Natural killer cell (primary cell): ENCODE data around the gene MAGIX. TPM values are rescaled to one million over a fixed set of nuclear protein-coding genes. Genes with fewer than 3 reads are reported as not detected.
A peak's percentile ranks its signal among the peaks of the same experiment; 100 is the strongest.

Source experiments
- ATAC-seq, 3 donors: fragments of 150-1000 bp in 2 of 3; fragments of 200-7000 bp in 1 of 3; cut with Tn5 transposase; 1 replicate in 1 of 3; 2 replicates in 2 of 3; pipeline ENCODE4 v1.10.0; 2021; ENCODE audit warnings: mild to moderate bottlenecking in 2 of 3, moderate library complexity in 2 of 3
- DNase-seq, 2 donors: peaks; one replicate each; pipeline versions ENCODE4 v3.0.0 to v3.0.0-alpha.2; 2013 to 2021; ENCODE audit warnings: mixed read lengths in 1 of 2
- H3K27ac ChIP-seq: one replicate; pipeline ENCODE4 v1.5.1; 2013; ENCODE audit warnings: mild to moderate bottlenecking, low read length
- H3K27me3 ChIP-seq: one replicate; pipeline ENCODE4 v1.6.1; 2013; ENCODE audit warnings: low read length; ENCODE audit not compliant: control insufficient read depth, insufficient read depth
- H3K36me3 ChIP-seq: one replicate; pipeline ENCODE4 v1.6.1; 2013; ENCODE audit warnings: low read length; ENCODE audit not compliant: control insufficient read depth, insufficient read depth
- H3K4me1 ChIP-seq: one replicate; pipeline ENCODE4 v1.6.1; 2013; ENCODE audit warnings: low read length; ENCODE audit not compliant: control insufficient read depth, insufficient read depth
- H3K4me3 ChIP-seq: one replicate; pipeline ENCODE4 v1.5.1; 2013; ENCODE audit warnings: low read length
- H3K9me3 ChIP-seq: one replicate; pipeline ENCODE4 v1.6.1; 2013; ENCODE audit warnings: low read length; ENCODE audit not compliant: control insufficient read depth, insufficient read depth
- H3K27ac Mint-ChIP-seq, 2 donors: one replicate each; pipeline ENCODE4 v1.8.0; 2022; ENCODE audit warnings: mild to moderate bottlenecking in 2 of 2, mixed read lengths in 2 of 2, moderate library complexity in 1 of 2
- H3K27me3 Mint-ChIP-seq, 2 donors: one replicate each; pipeline ENCODE4 v1.8.0; 2022; ENCODE audit warnings: low read depth in 2 of 2, mixed read lengths in 2 of 2
- H3K36me3 Mint-ChIP-seq: one replicate; pipeline ENCODE4 v1.8.0; 2022; ENCODE audit warnings: mixed read lengths
- H3K4me1 Mint-ChIP-seq, 2 donors: one replicate each; pipeline ENCODE4 v1.8.0; 2022; ENCODE audit warnings: mixed read lengths in 2 of 2
- H3K4me3 Mint-ChIP-seq: one replicate; pipeline ENCODE4 v1.8.0; 2022; ENCODE audit warnings: mild to moderate bottlenecking, moderate library complexity, mixed read lengths
- H3K9me3 Mint-ChIP-seq, 2 donors: one replicate each; pipeline ENCODE4 v1.8.0; 2022; ENCODE audit warnings: mixed read lengths in 2 of 2
- WGBS: methylation state at CpG from one replicate; pipeline ENCODE4 v1.1.7; 2013; ENCODE audit warnings: missing lambda C conversion rate; ENCODE audit not compliant: insufficient coverage; 5-methylcytosine and 5-hydroxymethylcytosine counted together
- intact Hi-C: fragments of 100-400 bp; cut with micrococcal nuclease; formaldehyde crosslinking; loops from one replicate; pipeline ENCODE4 v1.14.2; 2022
- total RNA-seq, 4 donors: library from RNA; stranded (reverse); fragments of 120-200 nt in 1 of 4; gene quantifications; one replicate each; pipeline versions ENCODE4 v1.2.3 to v1.2.4, GENCODE V29; 2013 to 2022
- TF ChIP-seq, protein P1 (sequence below): fragments of 200-600 bp; IDR thresholded peaks from one replicate; pipeline ENCODE4 v1.8.0; 2022; ENCODE audit warnings: antibody characterized with exemption

MAGIX gene
- total RNA-seq, 3 donors from 2014 or later (not counting 1 experiment from before 2014, with no cell fraction given) = 1.00 to 1.7 (median 1.2) TPM

DNA sequence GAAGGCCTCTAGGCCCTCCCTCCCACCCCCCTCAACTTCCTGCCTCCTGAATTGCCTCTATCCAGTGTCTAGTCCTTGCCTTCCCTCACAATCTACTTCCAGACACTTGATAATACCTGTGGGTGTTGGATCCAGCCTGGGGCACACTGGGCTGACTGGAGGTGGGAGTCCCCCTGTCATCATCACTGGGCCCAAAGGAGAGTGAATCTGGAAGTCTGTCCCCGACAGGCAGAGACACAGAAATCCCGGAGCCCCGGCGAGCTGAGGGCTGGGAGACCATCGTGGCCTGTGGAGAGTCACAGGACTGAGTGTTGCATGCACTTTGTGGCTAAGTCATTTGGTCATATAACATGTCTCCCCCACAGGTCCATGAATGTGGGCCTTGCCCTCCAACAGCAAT lies 45.8 kb downstream of the MAGIX start:
- no peak for DNase-seq
- no peaks in the 10 kb centered on the region for H3K4me1 Mint-ChIP-seq
- H3K4me3 ChIP-seq = no peak overlapping the region
- no peaks in the 10 kb centered on the region for H3K36me3 Mint-ChIP-seq
- H3K4me3 Mint-ChIP-seq = no peak overlapping the region
- no peaks in the 10 kb centered on the region for H3K4me1 ChIP-seq
- no peak overlapping the region for H3K27ac Mint-ChIP-seq
- intact Hi-C loops = no loop called here
- TF ChIP-seq, protein P1, sequence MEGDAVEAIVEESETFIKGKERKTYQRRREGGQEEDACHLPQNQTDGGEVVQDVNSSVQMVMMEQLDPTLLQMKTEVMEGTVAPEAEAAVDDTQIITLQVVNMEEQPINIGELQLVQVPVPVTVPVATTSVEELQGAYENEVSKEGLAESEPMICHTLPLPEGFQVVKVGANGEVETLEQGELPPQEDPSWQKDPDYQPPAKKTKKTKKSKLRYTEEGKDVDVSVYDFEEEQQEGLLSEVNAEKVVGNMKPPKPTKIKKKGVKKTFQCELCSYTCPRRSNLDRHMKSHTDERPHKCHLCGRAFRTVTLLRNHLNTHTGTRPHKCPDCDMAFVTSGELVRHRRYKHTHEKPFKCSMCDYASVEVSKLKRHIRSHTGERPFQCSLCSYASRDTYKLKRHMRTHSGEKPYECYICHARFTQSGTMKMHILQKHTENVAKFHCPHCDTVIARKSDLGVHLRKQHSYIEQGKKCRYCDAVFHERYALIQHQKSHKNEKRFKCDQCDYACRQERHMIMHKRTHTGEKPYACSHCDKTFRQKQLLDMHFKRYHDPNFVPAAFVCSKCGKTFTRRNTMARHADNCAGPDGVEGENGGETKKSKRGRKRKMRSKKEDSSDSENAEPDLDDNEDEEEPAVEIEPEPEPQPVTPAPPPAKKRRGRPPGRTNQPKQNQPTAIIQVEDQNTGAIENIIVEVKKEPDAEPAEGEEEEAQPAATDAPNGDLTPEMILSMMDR = no peak
- H3K9me3 ChIP-seq = no peaks in the 10 kb centered on the region
- no peaks in the 10 kb centered on the region for H3K36me3 ChIP-seq
- no peak overlapping the region for H3K27ac ChIP-seq
- H3K27me3 ChIP-seq = no peaks in the 10 kb centered on the region
- no peaks in the 10 kb centered on the region for H3K9me3 Mint-ChIP-seq
- H3K27me3 Mint-ChIP-seq = peaks cover 0 to 4% of the 10 kb centered on the region in 2 donors
- ATAC-seq = no peak
- 93% methylated on average over 5 of the region's 5 CpGs for WGBS

DNA sequence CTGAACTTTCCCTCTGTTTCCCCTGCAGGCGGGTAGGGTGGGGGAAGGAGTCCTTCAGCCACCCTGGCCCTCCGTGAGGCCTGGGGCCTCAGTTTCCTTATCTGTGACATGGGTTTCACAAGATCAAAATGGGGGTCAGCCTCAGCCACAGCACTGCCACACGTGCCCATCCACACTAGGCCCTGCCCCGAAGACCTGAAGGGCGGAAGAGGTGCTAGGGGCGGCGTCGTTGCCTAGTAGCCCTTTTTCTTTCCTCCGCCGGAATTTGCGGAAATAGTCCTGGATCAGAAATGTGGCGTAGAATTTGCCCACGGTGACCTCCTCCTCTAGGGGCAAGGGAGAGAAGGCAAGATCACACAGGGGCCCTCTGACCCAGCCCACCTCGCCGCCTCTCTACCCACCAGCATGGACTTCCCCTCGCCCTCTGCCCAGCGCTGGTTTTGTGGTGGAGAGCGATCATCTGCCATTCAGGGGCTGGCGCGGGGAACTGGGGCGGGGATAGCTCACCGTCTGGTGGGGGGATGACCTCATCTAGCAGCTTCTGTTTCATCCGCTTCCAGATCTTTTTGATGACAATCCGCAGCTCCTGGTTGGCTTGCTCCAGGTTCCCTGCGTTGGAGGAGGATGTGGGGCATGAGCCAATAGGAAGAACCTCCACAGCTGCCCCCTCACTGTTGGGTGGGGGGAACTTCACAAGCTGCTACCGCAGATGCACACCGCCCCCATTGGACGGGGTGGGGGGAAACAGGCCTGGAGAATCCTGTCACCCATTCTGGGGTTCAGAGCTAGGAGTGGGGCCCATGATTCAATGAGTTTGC lies 47.1 kb downstream of the MAGIX start:
- Mint-ChIP-seq H3K27ac (no peak overlapping the region), H3K4me3 (peak overlapping the region; percentile 42), H3K4me1 (no peaks in the 10 kb centered on the region), H3K9me3 (no peaks in the 10 kb centered on the region), H3K27me3 (peaks cover 0 to 4% of the 10 kb centered on the region in 2 donors), H3K36me3 (no peaks in the 10 kb centered on the region)
- Histone ChIP-seq H3K27me3 (no peaks in the 10 kb centered on the region), H3K4me1 (no peaks in the 10 kb centered on the region), H3K9me3 (no peaks in the 10 kb centered on the region), H3K27ac (no peak overlapping the region), H3K36me3 (no peaks in the 10 kb centered on the region), H3K4me3 (no peak overlapping the region)
- ATAC-seq = peak; percentile 54 to 84 (median 77)
- peak in 1 of 2 donors; percentile 4 for DNase-seq
- intact Hi-C loops = no loop called here
- TF ChIP-seq, protein P1 = no peak
- 40% methylated on average over 24 of the region's 28 CpGs for WGBS

DNA sequence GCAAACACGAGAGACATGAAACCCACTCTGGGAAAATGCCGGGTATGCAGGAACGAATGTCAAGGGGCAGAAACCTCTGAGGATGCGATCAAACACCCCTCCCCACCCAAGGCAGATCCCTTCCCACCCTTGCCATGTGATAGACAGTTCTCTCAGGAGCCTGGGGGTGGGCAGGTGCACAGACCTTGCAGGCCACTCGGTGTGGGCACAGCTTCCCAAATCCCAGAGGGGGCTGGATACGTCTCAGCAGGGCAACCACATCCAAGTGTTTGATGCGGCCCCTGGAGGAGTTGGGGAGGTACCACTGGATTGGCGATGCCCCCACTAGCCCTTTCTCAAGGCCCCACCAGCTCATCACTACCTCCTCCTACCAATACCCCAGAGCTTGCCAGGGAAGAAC lies 47.8 kb downstream of the MAGIX start:
- Histone ChIP-seq H3K36me3 (no peaks in the 10 kb centered on the region), H3K9me3 (no peaks in the 10 kb centered on the region), H3K27ac (no peak overlapping the region), H3K27me3 (no peaks in the 10 kb centered on the region), H3K4me3 (no peak overlapping the region), H3K4me1 (no peaks in the 10 kb centered on the region)
- TF ChIP-seq, protein P1 = no peak
- no peaks in the 10 kb centered on the region for H3K4me1 Mint-ChIP-seq
- H3K36me3 Mint-ChIP-seq = no peaks in the 10 kb centered on the region
- no peak overlapping the region for H3K4me3 Mint-ChIP-seq
- no peaks in the 10 kb centered on the region for H3K9me3 Mint-ChIP-seq
- no peak for DNase-seq
- 85% methylated on average over 5 of the region's 8 CpGs for WGBS
- H3K27ac Mint-ChIP-seq = no peak overlapping the region
- no peak for ATAC-seq
- intact Hi-C loops = no loop called here
- H3K27me3 Mint-ChIP-seq = peaks cover 0 to 4% of the 10 kb centered on the region in 2 donors

DNA sequence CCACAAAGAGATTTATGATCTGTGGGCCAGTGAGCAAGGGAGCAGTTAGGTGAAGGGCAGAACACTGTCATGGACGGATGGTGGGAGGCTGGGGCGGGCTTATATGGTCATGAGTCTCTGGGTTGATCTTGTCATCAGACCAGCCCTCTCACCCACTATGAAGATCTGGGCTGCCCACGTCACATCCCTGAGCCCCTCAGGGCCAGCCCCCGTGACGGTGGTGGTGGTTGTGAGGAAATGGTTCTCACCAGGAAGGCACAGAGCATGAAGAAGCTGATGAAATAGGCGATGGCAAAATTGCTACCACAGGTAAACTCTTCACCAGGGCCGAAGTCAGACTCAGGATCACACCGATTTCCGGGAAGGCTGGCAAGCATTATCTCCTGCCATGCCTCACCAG lies 48.5 kb downstream of the MAGIX start:
- H3K4me1 ChIP-seq = no peaks in the 10 kb centered on the region
- Mint-ChIP-seq H3K9me3 (no peaks in the 10 kb centered on the region), H3K27ac (no peak overlapping the region), H3K27me3 (peaks cover 0 to 4% of the 10 kb centered on the region in 2 donors), H3K4me1 (no peaks in the 10 kb centered on the region), H3K4me3 (no peak overlapping the region), H3K36me3 (no peaks in the 10 kb centered on the region)
- H3K4me3 ChIP-seq = no peak overlapping the region
- H3K9me3 ChIP-seq = no peaks in the 10 kb centered on the region
- WGBS = 90% methylated on average over 6 of the region's 9 CpGs
- H3K36me3 ChIP-seq = no peaks in the 10 kb centered on the region
- H3K27ac ChIP-seq = no peak overlapping the region
- H3K27me3 ChIP-seq = no peaks in the 10 kb centered on the region
- intact Hi-C loops = no loop called here
- TF ChIP-seq, protein P1 = no peak
- ATAC-seq = no peak
- DNase-seq = no peak
